ENCODE data around the gene ANKRD13B.
A peak's percentile ranks its signal among the peaks of the same experiment; 100 is the strongest.

GRCh38 chr17:29579866-29580771 lies 12.8 kb upstream of the ANKRD13B start:
- no peak for TF ChIP-seq TEAD4 (IDR thresholded peaks at IDR 0.05)
- no peak for TF ChIP-seq FOXM1 (IDR thresholded peaks at IDR 0.05; ENCODE audit: borderline replicate concordance, low read depth)
- TF ChIP-seq TAF1 (IDR thresholded peaks at IDR 0.05; ENCODE audit: low read depth): no peak
- peak; percentile 89 for TF ChIP-seq MAX (IDR thresholded peaks at IDR 0.05)
- TF ChIP-seq TCF12 (IDR thresholded peaks at IDR 0.05; ENCODE audit: low read depth): no peak
- TF ChIP-seq USF1 (IDR thresholded peaks at IDR 0.05): peak; percentile 50; the same call in 1 of the 2 replicates

Data from Ishikawa (cell line).